ENCODE results near the gene SLC9A1. TPM values are rescaled to one million over a fixed set of nuclear protein-coding genes. Genes with fewer than 3 reads are reported as not detected.

Gene SLC9A1
- total and polyA plus RNA-seq, 2 experiments from 2014 or later, result 8.5 to 23.7 TPM

- Histone ChIP-seq H3K9ac (no peak overlapping the region), H3K79me2 (ENCODE audit: insufficient read depth) (no peaks in the 10 kb centered on the region), H3F3A (ENCODE audit: insufficient read depth) (no peaks in the 10 kb centered on the region), H3K27ac (no peak overlapping the region), H3K4me3 (no peak overlapping the region), H3K9me3 (ENCODE audit: low read depth) (no peaks in the 10 kb centered on the region), H3K4me2 (ENCODE audit: unreplicated experiment) (no peak overlapping the region), H3K4me1 (ENCODE audit: insufficient read depth) (no peaks in the 10 kb centered on the region), H2AFZ (no peak overlapping the region), H3K9me2 (ENCODE audit: insufficient read depth) (no peaks in the 10 kb centered on the region), H4K20me1 (ENCODE audit: insufficient read depth) (no peaks in the 10 kb centered on the region), H3K27me3 (replicated peaks; ENCODE audit: insufficient read depth) (no peaks in the 10 kb centered on the region), H3K36me3 (ENCODE audit: low read depth) (no peaks in the 10 kb centered on the region)
- no peak for TF ChIP-seq EZH2 (IDR thresholded peaks at IDR 0.05; ENCODE audit: insufficient read depth, poor library complexity, severe bottlenecking)
- TF ChIP-seq EZH2phosphoT487 (IDR thresholded peaks at IDR 0.05; ENCODE audit: insufficient read depth, low read depth), result no peak
- in situ Hi-C loops (cut with MboI), result no loop called here
- no peak for DNase-seq
- 89 to 98% methylated on average over 5 of the region's 5 CpGs for WGBS, 2 experiments (ENCODE audit: low coverage in 1 of 2, low lambda C conversion rate in 2 of 2, missing lambda C conversion rate in 2 of 2)
Observed at GRCh38 chr1:27052527-27052926, 102.4 kb downstream of the SLC9A1 start.

- peaks cover 8% of the 10 kb centered on the region for H3K4me1 ChIP-seq (ENCODE audit: insufficient read depth)
- H3K4me2 ChIP-seq (ENCODE audit: unreplicated experiment), result no peak overlapping the region
- no peak overlapping the region for H3K27ac ChIP-seq
- H3K27me3 ChIP-seq (replicated peaks; ENCODE audit: insufficient read depth), result no peaks in the 10 kb centered on the region
- no peaks in the 10 kb centered on the region for H4K20me1 ChIP-seq (ENCODE audit: insufficient read depth)
- no peak for DNase-seq
- no peaks in the 10 kb centered on the region for H3F3A ChIP-seq (ENCODE audit: insufficient read depth)
- H3K4me3 ChIP-seq, result no peak overlapping the region
- H3K36me3 ChIP-seq (ENCODE audit: low read depth), result no peaks in the 10 kb centered on the region
- 64 to 67% methylated on average over 3 of the region's 3 CpGs for WGBS, 2 experiments (ENCODE audit: low coverage in 1 of 2, low lambda C conversion rate in 2 of 2, missing lambda C conversion rate in 2 of 2)
- TF ChIP-seq EZH2phosphoT487 (IDR thresholded peaks at IDR 0.05; ENCODE audit: insufficient read depth, low read depth) (no peak), EZH2 (IDR thresholded peaks at IDR 0.05; ENCODE audit: insufficient read depth, poor library complexity, severe bottlenecking) (no peak)
- no peaks in the 10 kb centered on the region for H3K9me2 ChIP-seq (ENCODE audit: insufficient read depth)
- H2AFZ ChIP-seq, result no peak overlapping the region
- H3K79me2 ChIP-seq (ENCODE audit: insufficient read depth), result no peaks in the 10 kb centered on the region
- H3K9ac ChIP-seq, result no peak overlapping the region
- in situ Hi-C loops (cut with MboI), result loop anchor here (5.0 to 10.0 kb wide), 2 partner anchors 48 to 235 kb away; no protein-coding TSS in a partner anchor
- H3K9me3 ChIP-seq (ENCODE audit: low read depth), result no peaks in the 10 kb centered on the region
Observed at GRCh38 chr1:27049607-27050006, 105.3 kb downstream of the SLC9A1 start.

- no peak overlapping the region for H3K4me3 ChIP-seq
- no peak overlapping the region for H2AFZ ChIP-seq
- no peaks in the 10 kb centered on the region for H3K9me2 ChIP-seq (ENCODE audit: insufficient read depth)
- H4K20me1 ChIP-seq (ENCODE audit: insufficient read depth), result no peaks in the 10 kb centered on the region
- H3K79me2 ChIP-seq (ENCODE audit: insufficient read depth), result no peaks in the 10 kb centered on the region
- H3K27ac ChIP-seq, result no peak overlapping the region
- DNase-seq, result no peak
- H3K36me3 ChIP-seq (ENCODE audit: low read depth), result no peaks in the 10 kb centered on the region
- in situ Hi-C loops (cut with MboI), result loop anchor here (5.0 to 10.0 kb wide), 2 partner anchors 48 to 236 kb away; no protein-coding TSS in a partner anchor
- H3K4me1 ChIP-seq (ENCODE audit: insufficient read depth), result peaks cover 8% of the 10 kb centered on the region
- H3K4me2 ChIP-seq (ENCODE audit: unreplicated experiment), result no peak overlapping the region
- no peak overlapping the region for H3K9ac ChIP-seq
- no peaks in the 10 kb centered on the region for H3K27me3 ChIP-seq (replicated peaks; ENCODE audit: insufficient read depth)
- no peaks in the 10 kb centered on the region for H3F3A ChIP-seq (ENCODE audit: insufficient read depth)
- TF ChIP-seq EZH2phosphoT487 (IDR thresholded peaks at IDR 0.05; ENCODE audit: insufficient read depth, low read depth) (no peak), EZH2 (IDR thresholded peaks at IDR 0.05; ENCODE audit: insufficient read depth, poor library complexity, severe bottlenecking) (no peak)
- H3K9me3 ChIP-seq (ENCODE audit: low read depth), result no peaks in the 10 kb centered on the region
- WGBS, 2 experiments (ENCODE audit: low coverage in 1 of 2, low lambda C conversion rate in 2 of 2, missing lambda C conversion rate in 2 of 2), result 16% methylated on average over 2 of the region's 2 CpGs
Observed at GRCh38 chr1:27049100-27049499, 105.8 kb downstream of the SLC9A1 start.

Other genes with a start within 250 kb of the SLC9A1 start
- not detected in 2 replicates for gene NR0B2, start 241.2 kb downstream of the SLC9A1 start, total RNA-seq (2014; rRNA removed; shearing (Covaris generic))
- not detected in 2 replicates for gene NR0B2, start 241.2 kb downstream of the SLC9A1 start, polyA plus RNA-seq (2016; fragmentation: Nextera tagmentation; extraction: Ambion mirVana)
- gene NUDC, start 233.4 kb downstream of the SLC9A1 start, total RNA-seq (2014; rRNA removed; shearing (Covaris generic)), result 34.9 and 50.0 TPM in 2 replicates
- gene NUDC, start 233.4 kb downstream of the SLC9A1 start, polyA plus RNA-seq (2016; fragmentation: Nextera tagmentation; extraction: Ambion mirVana), result 117 and 118 TPM in 2 replicates
- not detected in 2 replicates for gene KDF1, start 194.7 kb downstream of the SLC9A1 start, total RNA-seq (2014; rRNA removed; shearing (Covaris generic))
- not detected in 2 replicates for gene KDF1, start 194.7 kb downstream of the SLC9A1 start, polyA plus RNA-seq (2016; fragmentation: Nextera tagmentation; extraction: Ambion mirVana)
- gene TRNP1, start 161.4 kb downstream of the SLC9A1 start, total RNA-seq (2014; rRNA removed; shearing (Covaris generic)), result 311 and 327 TPM in 2 replicates
- 17.7 and 19.1 TPM in 2 replicates for gene TRNP1, start 161.4 kb downstream of the SLC9A1 start, polyA plus RNA-seq (2016; fragmentation: Nextera tagmentation; extraction: Ambion mirVana)
- 0.76 and 0.89 TPM in 2 replicates for gene TENT5B, start 142.3 kb downstream of the SLC9A1 start, total RNA-seq (2014; rRNA removed; shearing (Covaris generic))
- gene TENT5B, start 142.3 kb downstream of the SLC9A1 start, polyA plus RNA-seq (2016; fragmentation: Nextera tagmentation; extraction: Ambion mirVana), result 1.2 TPM in 2 replicates
- gene WDTC1, start 79.5 kb upstream of the SLC9A1 start, total RNA-seq (2014; rRNA removed; shearing (Covaris generic)), result 23.9 and 24.0 TPM in 2 replicates
- 4.1 and 4.7 TPM in 2 replicates for gene WDTC1, start 79.5 kb upstream of the SLC9A1 start, polyA plus RNA-seq (2016; fragmentation: Nextera tagmentation; extraction: Ambion mirVana)
- 46.7 and 53.0 TPM in 2 replicates for gene TMEM222, start 167.0 kb upstream of the SLC9A1 start, total RNA-seq (2014; rRNA removed; shearing (Covaris generic))
- gene TMEM222, start 167.0 kb upstream of the SLC9A1 start, polyA plus RNA-seq (2016; fragmentation: Nextera tagmentation; extraction: Ambion mirVana), result 57.8 and 59.0 TPM in 2 replicates
- gene SYTL1, start 186.9 kb upstream of the SLC9A1 start, total RNA-seq (2014; rRNA removed; shearing (Covaris generic)), result not detected in 2 replicates
- not detected in 2 replicates for gene SYTL1, start 186.9 kb upstream of the SLC9A1 start, polyA plus RNA-seq (2016; fragmentation: Nextera tagmentation; extraction: Ambion mirVana)
- gene MAP3K6, start 211.8 kb upstream of the SLC9A1 start, total RNA-seq (2014; rRNA removed; shearing (Covaris generic)), result 31.5 and 40.3 TPM in 2 replicates
- 13.7 and 17.9 TPM in 2 replicates for gene MAP3K6, start 211.8 kb upstream of the SLC9A1 start, polyA plus RNA-seq (2016; fragmentation: Nextera tagmentation; extraction: Ambion mirVana)
- gene FCN3, start 219.7 kb upstream of the SLC9A1 start, total RNA-seq (2014; rRNA removed; shearing (Covaris generic)), result not detected in 2 replicates
- not detected in 2 replicates for gene FCN3, start 219.7 kb upstream of the SLC9A1 start, polyA plus RNA-seq (2016; fragmentation: Nextera tagmentation; extraction: Ambion mirVana)
- gene CD164L2, start 228.2 kb upstream of the SLC9A1 start, total RNA-seq (2014; rRNA removed; shearing (Covaris generic)), result not detected in 2 replicates
- gene CD164L2, start 228.2 kb upstream of the SLC9A1 start, polyA plus RNA-seq (2016; fragmentation: Nextera tagmentation; extraction: Ambion mirVana), result not detected in 2 replicates
- 0.32 and 0.38 TPM in 2 replicates for gene GPR3, start 237.5 kb upstream of the SLC9A1 start, total RNA-seq (2014; rRNA removed; shearing (Covaris generic))
- gene GPR3, start 237.5 kb upstream of the SLC9A1 start, polyA plus RNA-seq (2016; fragmentation: Nextera tagmentation; extraction: Ambion mirVana), result 1.6 and 1.8 TPM in 2 replicates

Measured in GM23248 (cell line).